Stomach (tissue), 4 donors: ENCODE measurements around the gene ARX.

Experiments used
- POLR2A ChIP-seq, 4 donors: fragments of 450-650 bp; IDR thresholded peaks; one replicate each; pipeline ENCODE4 v1.6.1; 2016; ENCODE audit warnings: antibody characterized with exemption in 4 of 4, control low read depth in 2 of 4, mild to moderate bottlenecking in 1 of 4, moderate library complexity in 1 of 4
- TF ChIP-seq, protein P1 (sequence below), 7 experiments: fragments of 450-650 bp in 4 of 7; fragments of 200-600 bp in 3 of 7; sonication (generic) in 3 of 7; IDR thresholded peaks; one replicate each; pipeline ENCODE4 v1.5.1; 2016 to 2019; ENCODE audit warnings: antibody characterized with exemption in 7 of 7, control low read depth in 2 of 7, mild to moderate bottlenecking in 1 of 7

DNA sequence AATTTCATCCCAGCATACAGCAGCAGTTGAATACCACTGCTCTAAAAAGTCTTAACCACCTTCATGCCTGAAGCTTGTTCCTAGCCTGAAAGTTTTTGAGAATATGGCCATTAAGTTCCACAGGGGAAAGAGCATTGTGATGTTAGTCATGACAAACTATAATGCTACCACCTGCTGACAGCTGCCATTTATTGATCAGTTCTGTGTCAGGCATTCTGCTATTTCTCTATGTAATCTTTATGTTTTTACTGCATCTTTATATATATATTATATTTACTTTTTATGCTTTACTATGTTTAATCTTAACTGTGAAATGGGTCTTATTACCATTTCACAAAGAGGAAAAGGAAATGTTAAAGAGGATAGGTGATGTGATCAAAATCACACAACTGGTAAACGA is 54.0 kb downstream of the ARX start:
- TF ChIP-seq POLR2A (IDR thresholded peaks at IDR 0.05), result no peak
- TF ChIP-seq, protein P1, sequence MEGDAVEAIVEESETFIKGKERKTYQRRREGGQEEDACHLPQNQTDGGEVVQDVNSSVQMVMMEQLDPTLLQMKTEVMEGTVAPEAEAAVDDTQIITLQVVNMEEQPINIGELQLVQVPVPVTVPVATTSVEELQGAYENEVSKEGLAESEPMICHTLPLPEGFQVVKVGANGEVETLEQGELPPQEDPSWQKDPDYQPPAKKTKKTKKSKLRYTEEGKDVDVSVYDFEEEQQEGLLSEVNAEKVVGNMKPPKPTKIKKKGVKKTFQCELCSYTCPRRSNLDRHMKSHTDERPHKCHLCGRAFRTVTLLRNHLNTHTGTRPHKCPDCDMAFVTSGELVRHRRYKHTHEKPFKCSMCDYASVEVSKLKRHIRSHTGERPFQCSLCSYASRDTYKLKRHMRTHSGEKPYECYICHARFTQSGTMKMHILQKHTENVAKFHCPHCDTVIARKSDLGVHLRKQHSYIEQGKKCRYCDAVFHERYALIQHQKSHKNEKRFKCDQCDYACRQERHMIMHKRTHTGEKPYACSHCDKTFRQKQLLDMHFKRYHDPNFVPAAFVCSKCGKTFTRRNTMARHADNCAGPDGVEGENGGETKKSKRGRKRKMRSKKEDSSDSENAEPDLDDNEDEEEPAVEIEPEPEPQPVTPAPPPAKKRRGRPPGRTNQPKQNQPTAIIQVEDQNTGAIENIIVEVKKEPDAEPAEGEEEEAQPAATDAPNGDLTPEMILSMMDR (IDR thresholded peaks at IDR 0.05), result no peak
